GM21723 (cell line): ENCODE measurements around the gene PUM2.
A peak's percentile ranks its signal among the peaks of the same experiment; 100 is the strongest.

ENCODE experiments used
- ATAC-seq: cut with Tn5 transposase; IDR thresholded peaks from one replicate; pipeline ENCODE4 v1.9.1; 2021; ENCODE audit warnings: mild to moderate bottlenecking, moderate library complexity; ENCODE audit not compliant: unreplicated experiment

PUM2 gene

GRCh38 chr2:20349513-20349921 lies 1.1 kb downstream of the PUM2 start:
- no peak for ATAC-seq

- ATAC-seq = no peak
Measured at GRCh38 chr2:20348542-20348941, 2.1 kb downstream of the PUM2 start.

GRCh38 chr2:20346565-20347381 lies 3.9 kb downstream of the PUM2 start:
- no peak for ATAC-seq

- no peak for ATAC-seq
Measured at GRCh38 chr2:20343128-20343527, 7.5 kb downstream of the PUM2 start.

GRCh38 chr2:20339012-20339411 lies 11.6 kb downstream of the PUM2 start:
- ATAC-seq = no peak

- ATAC-seq = no peak
Measured at GRCh38 chr2:20334605-20335203, 15.9 kb downstream of the PUM2 start.

- no peak for ATAC-seq
Measured at GRCh38 chr2:20333738-20334137, 16.9 kb downstream of the PUM2 start.

- no peak for ATAC-seq
Measured at GRCh38 chr2:20330192-20330591, 20.5 kb downstream of the PUM2 start.

GRCh38 chr2:20327370-20327769 lies 23.3 kb downstream of the PUM2 start:
- ATAC-seq = no peak

GRCh38 chr2:20326163-20326780 lies 24.4 kb downstream of the PUM2 start:
- peak; percentile 73 for ATAC-seq

GRCh38 chr2:20322527-20323300 lies 27.9 kb downstream of the PUM2 start:
- ATAC-seq = no peak

- ATAC-seq = no peak
Measured at GRCh38 chr2:20317690-20318089, 33.0 kb downstream of the PUM2 start.

- ATAC-seq = no peak
Measured at GRCh38 chr2:20317197-20317596, 33.4 kb downstream of the PUM2 start.

- no peak for ATAC-seq
Measured at GRCh38 chr2:20314562-20315501, 35.8 kb downstream of the PUM2 start.

- ATAC-seq = no peak
Measured at GRCh38 chr2:20313659-20314058, 37.0 kb downstream of the PUM2 start.

GRCh38 chr2:20309001-20309400 lies 41.6 kb downstream of the PUM2 start:
- ATAC-seq = no peak

GRCh38 chr2:20307311-20307710 lies 43.3 kb downstream of the PUM2 start:
- no peak for ATAC-seq

- no peak for ATAC-seq
Measured at GRCh38 chr2:20304411-20304810, 46.2 kb downstream of the PUM2 start.

GRCh38 chr2:20303966-20304365 lies 46.7 kb downstream of the PUM2 start:
- ATAC-seq = no peak

GRCh38 chr2:20302019-20302418 lies 48.6 kb downstream of the PUM2 start:
- ATAC-seq = no peak
